RPMI7951 (cell line): ENCODE results near the gene ZNF256. TPM values are rescaled to one million over a fixed set of nuclear protein-coding genes. Genes with fewer than 3 reads are reported as not detected.

ENCODE experiments used
- total RNA-seq: library from RNA; depleted of rRNA; stranded (reverse); fragments of >200 nt; shearing (Covaris generic); gene quantifications from 2 replicates; pipeline ENCODE4 v1.2.3, GENCODE V29; 2014; rRNA removed

The ZNF256 gene
- total RNA-seq, 1 experiment from 2014 or later: 4.6 TPM

Other genes with a start within 250 kb of the ZNF256 start
- gene ZNF154, start 238.5 kb downstream of the ZNF256 start, total RNA-seq: not detected in 2 replicates
- gene ZNF671, start 220.1 kb downstream of the ZNF256 start, total RNA-seq: 6.4 and 8.0 TPM in 2 replicates
- gene ZNF776, start 200.9 kb downstream of the ZNF256 start, total RNA-seq: 10.1 and 21.9 TPM in 2 replicates
- 10.7 and 13.7 TPM in 2 replicates for gene ZNF586, start 178.0 kb downstream of the ZNF256 start, total RNA-seq
- gene ZNF552, start 132.8 kb downstream of the ZNF256 start, total RNA-seq: 2.6 and 4.9 TPM in 2 replicates
- 3.1 and 4.3 TPM in 2 replicates for gene ZNF587B, start 117.4 kb downstream of the ZNF256 start, total RNA-seq
- gene ZNF587, start 97.8 kb downstream of the ZNF256 start, total RNA-seq: 10.6 and 11.4 TPM in 2 replicates
- gene ZNF814, start 58.7 kb downstream of the ZNF256 start, total RNA-seq: 0.60 and 1.3 TPM in 2 replicates
- gene ZNF417, start 31.1 kb downstream of the ZNF256 start, total RNA-seq: 9.3 and 9.5 TPM in 2 replicates
- 2.1 and 3.1 TPM in 2 replicates for gene ZNF418, start 12.3 kb downstream of the ZNF256 start, total RNA-seq
- not detected in 2 replicates for gene C19orf18, start 26.8 kb upstream of the ZNF256 start, total RNA-seq
- gene ZNF606, start 55.1 kb upstream of the ZNF256 start, total RNA-seq: 6.4 and 8.6 TPM in 2 replicates
- gene ZSCAN1, start 86.3 kb upstream of the ZNF256 start, total RNA-seq: not detected in 2 replicates
- 0.72 and 0.88 TPM in 2 replicates for gene ZNF135, start 111.6 kb upstream of the ZNF256 start, total RNA-seq
- 1.8 and 3.0 TPM in 2 replicates for gene ZSCAN18, start 150.5 kb upstream of the ZNF256 start, total RNA-seq
- gene ZNF329, start 203.1 kb upstream of the ZNF256 start, total RNA-seq: 6.8 and 9.4 TPM in 2 replicates
- gene ZNF274, start 235.4 kb upstream of the ZNF256 start, total RNA-seq: 22.7 and 23.7 TPM in 2 replicates